Spinal cord (tissue), 10 donors: ENCODE measurements around the gene NCAPD3. TPM values are rescaled to one million over a fixed set of nuclear protein-coding genes. Genes with fewer than 3 reads are reported as not detected.
"Not testable (repeated sequence)": the region's sequence is repeated elsewhere in the genome, so short reads cannot be mapped to it uniquely, and the experiment has no call there.

Experiments
- DNase-seq, 6 donors: peaks; one replicate each; pipeline versions ENCODE4 v3.0.0 to v3.0.0-alpha.2; 2013 to 2015; ENCODE audit warnings: low spot score in 6 of 6, low read depth in 4 of 6
- H3K27ac ChIP-seq: one replicate; pipeline ENCODE4 v1.5.1; 2013; ENCODE audit warnings: low read depth, low read length, control low read depth
- H3K27me3 ChIP-seq: one replicate; pipeline ENCODE4 v1.6.1; 2013; ENCODE audit warnings: low read length; ENCODE audit not compliant: control insufficient read depth, insufficient read depth
- H3K36me3 ChIP-seq: one replicate; pipeline ENCODE4 v1.6.1; 2013; ENCODE audit warnings: low read length; ENCODE audit not compliant: control insufficient read depth, insufficient read depth
- H3K4me1 ChIP-seq: one replicate; pipeline ENCODE4 v1.6.1; 2013; ENCODE audit warnings: low read length; ENCODE audit not compliant: control insufficient read depth, insufficient read depth
- H3K4me3 ChIP-seq: one replicate; pipeline ENCODE4 v1.5.1; 2013; ENCODE audit warnings: low read depth, low read length, control low read depth
- H3K9me3 ChIP-seq: one replicate; pipeline ENCODE4 v1.6.1; 2013; ENCODE audit warnings: low read length; ENCODE audit not compliant: control insufficient read depth, insufficient read depth
- WGBS: methylation state at CpG from one replicate; pipeline ENCODE4 v1.1.5; 2013; ENCODE audit warnings: missing lambda C conversion rate; ENCODE audit not compliant: insufficient coverage; 5-methylcytosine and 5-hydroxymethylcytosine counted together
- polyA plus RNA-seq, 2 donors: library from polyadenylated mRNA; unstranded; fragments of 120-200 nt; gene quantifications; one replicate each; pipeline ENCODE4 v1.2.1, GENCODE V29; 2013; ENCODE audit not compliant: insufficient read length in 2 of 2
- total RNA-seq, 2 donors: library from RNA; depleted of rRNA in 1 of 2; stranded (reverse); fragments of 120-200 nt in 1 of 2; fragments of >200 nt in 1 of 2; gene quantifications; one replicate each; pipeline versions ENCODE4 v1.2.3 to v1.2.4, GENCODE V29; 2013 to 2014
- donor health status: healthy.

The NCAPD3 gene
- total and polyA plus RNA-seq, 4 donors, result 18.8 to 23.0 (median 21.8) TPM

DNA sequence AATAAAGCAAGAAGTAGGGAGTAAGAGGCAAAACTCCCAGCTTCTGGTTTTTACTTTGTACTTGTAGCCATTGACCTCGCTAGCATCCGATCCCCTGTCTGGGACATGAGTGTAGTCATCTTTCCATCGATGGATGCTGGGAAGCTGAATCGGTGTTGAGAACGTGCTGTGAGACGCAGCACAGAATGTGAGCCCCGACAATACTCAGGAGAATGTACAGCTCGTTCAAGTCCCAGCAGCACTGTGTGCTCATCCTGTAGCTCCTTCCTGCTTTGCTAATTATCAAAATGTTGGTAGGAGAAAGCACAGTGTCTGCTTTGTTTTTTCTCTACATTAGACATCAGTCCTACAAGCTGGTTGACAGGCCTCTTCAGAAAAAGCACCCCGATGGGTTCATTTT lies 98.3 kb downstream of the NCAPD3 start:
- WGBS, result 35% methylated on average over 9 of the region's 9 CpGs
- H3K4me1 ChIP-seq, result peaks cover 10% of the 10 kb centered on the region
- no peaks in the 10 kb centered on the region for H3K27me3 ChIP-seq
- no peaks in the 10 kb centered on the region for H3K36me3 ChIP-seq
- no peak overlapping the region for H3K27ac ChIP-seq
- DNase-seq, result peak in 2 of 6 donors; percentile 24 to 68
- H3K4me3 ChIP-seq, result no peak overlapping the region
- H3K9me3 ChIP-seq, result no peaks in the 10 kb centered on the region

DNA sequence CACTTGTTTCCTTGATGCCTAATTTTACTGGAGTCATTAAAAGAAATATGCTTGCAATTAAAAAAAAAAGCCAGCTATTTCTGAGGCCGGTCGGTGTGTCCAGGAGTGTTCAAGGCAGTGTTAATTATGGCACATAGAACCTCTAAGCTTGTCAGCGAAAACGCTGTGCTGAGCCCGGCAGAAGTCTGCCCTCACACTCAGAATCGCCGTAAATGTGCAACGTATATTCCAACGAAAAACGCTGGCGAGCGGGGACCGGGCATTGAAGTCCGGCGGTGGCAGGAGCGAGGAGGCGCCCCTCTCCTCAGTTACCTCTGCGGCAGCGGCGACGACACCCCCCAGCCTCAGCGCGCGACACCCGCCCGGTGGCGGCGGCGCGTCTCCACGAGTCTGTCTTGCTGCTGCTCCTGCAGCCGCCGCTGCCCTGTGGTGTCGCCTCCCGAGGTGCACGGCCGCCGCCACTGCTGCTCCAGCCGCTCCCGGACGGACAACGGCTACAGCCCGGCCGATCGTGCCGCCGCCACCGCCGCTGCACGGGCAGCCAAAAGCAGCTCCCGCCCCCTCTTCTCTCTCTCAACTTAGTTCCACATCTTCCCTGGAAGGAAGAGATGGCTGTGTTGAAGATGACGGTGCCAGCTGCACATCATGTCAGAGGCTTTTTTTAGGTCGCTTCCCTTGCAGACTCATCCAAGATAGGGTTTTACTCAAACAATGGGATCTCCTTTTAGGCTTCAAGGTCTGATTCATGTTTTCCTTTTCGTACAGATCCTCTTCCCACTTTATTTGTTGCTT lies 98.9 kb downstream of the NCAPD3 start:
- peaks cover 13% of the 10 kb centered on the region for H3K4me1 ChIP-seq
- 2% methylated on average over 40 of the region's 54 CpGs for WGBS
- H3K27me3 ChIP-seq, result no peaks in the 10 kb centered on the region
- H3K4me3 ChIP-seq, result peak overlapping the region; percentile 37
- no peaks in the 10 kb centered on the region for H3K9me3 ChIP-seq
- H3K36me3 ChIP-seq, result no peaks in the 10 kb centered on the region
- no peak overlapping the region for H3K27ac ChIP-seq
- DNase-seq, result peak in 3 of 6 donors; percentile 24 to 78 (median 66)

DNA sequence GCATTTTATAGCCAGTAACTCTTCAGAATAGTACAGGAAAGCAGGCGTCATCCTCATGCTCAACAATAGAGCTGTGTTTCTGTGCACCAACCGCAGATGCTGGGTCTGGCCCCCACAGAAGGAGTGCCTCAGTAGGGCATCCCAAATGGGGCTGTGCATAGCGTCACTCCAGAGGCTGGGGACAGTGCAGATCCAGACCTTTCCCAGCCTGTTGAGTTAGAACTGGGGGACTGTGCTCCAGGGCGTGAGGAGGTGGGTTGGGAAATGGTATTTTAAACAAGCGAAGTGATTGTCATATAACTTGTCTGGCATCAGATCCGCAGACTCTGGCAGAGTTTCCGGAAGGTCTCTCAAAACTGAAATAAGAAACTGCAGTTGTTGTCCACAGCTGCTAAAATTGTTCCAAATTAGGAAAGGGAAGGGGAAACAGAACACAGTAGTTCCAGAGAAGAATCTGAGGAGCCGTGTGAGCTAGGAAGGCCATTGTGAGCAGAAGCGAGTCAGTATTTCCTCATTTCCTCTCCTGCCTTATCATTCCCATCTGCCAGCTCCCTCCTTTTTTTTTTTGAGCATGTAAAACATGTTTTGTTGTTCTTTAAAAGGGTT lies 102.7 kb downstream of the NCAPD3 start:
- peak overlapping the region; percentile 75 for H3K27ac ChIP-seq
- H3K36me3 ChIP-seq, result no peaks in the 10 kb centered on the region
- H3K4me1 ChIP-seq, result peaks cover 16% of the 10 kb centered on the region
- no peaks in the 10 kb centered on the region for H3K9me3 ChIP-seq
- no peak overlapping the region for H3K4me3 ChIP-seq
- peak in 2 of 6 donors; percentile 39 to 53 for DNase-seq
- no peaks in the 10 kb centered on the region for H3K27me3 ChIP-seq
- 52% methylated on average over 7 of the region's 9 CpGs for WGBS

DNA sequence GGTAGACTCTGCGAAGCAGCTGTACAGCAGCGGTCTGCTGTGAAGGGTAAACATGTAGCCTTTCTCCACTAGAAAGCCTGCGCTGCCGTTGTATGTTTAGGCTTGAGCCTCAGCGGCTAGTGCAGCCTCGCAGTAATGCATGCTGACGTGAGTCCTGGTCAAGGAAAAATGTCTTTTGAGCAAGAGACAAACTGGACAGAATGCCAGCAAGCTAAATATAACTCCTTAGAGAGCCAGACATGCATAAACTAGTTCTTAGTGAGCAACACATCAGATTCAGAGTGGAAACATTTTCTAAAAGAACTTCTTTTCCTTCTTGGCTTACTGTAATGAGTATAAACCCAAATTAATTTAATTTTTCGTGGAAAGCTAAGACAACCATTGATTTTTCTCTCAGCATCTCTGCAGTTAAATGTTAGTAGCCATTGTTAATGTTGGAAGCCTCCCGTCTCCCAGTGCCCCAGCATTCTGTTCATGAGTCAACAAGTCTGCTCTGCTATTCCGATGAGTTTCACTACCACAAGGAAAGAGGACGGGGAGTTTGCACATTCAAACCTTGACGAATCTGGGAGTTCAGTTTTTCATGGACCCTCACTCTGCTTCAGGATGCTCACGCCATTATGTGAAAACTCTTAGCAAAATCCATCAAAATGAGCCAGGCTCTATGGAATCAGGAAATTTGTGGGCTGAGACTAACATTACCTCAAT lies 103.5 kb downstream of the NCAPD3 start:
- Histone ChIP-seq H3K27ac (peak overlapping the region; percentile 75), H3K4me1 (peaks cover 16% of the 10 kb centered on the region), H3K9me3 (no peaks in the 10 kb centered on the region), H3K4me3 (no peak overlapping the region), H3K27me3 (no peaks in the 10 kb centered on the region), H3K36me3 (no peaks in the 10 kb centered on the region)
- DNase-seq, result peak in 3 of 6 donors; percentile 58 to 87 (median 76)
- 20% methylated on average over 9 of the region's 13 CpGs for WGBS

DNA sequence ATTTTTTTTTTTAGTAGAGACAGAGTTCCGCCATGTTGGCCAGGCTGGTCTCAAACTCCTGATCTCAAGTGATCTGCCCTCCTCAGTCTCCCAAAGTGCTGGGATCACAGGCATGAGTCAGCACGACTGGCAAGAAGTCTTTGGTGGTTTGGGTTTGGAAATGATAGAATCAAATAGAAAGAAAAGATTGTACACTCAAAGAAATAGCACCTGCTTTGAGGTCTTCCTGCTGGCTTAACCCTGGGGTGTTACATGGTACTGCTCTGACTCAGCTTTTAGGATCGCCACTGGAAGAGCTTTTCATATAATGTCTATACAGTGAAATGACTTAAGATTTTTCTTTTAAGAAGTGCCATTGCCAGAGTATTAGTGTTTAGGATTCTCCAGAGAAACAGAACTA lies 104.7 kb downstream of the NCAPD3 start:
- peaks cover 11% of the 10 kb centered on the region for H3K4me1 ChIP-seq
- no peaks in the 10 kb centered on the region for H3K9me3 ChIP-seq
- DNase-seq, result no peak
- peak overlapping the region; percentile 75 for H3K27ac ChIP-seq
- no CpG with 5 or more reads among the region's 3 CpGs for WGBS
- H3K4me3 ChIP-seq, result no peak overlapping the region
- H3K36me3 ChIP-seq, result no peaks in the 10 kb centered on the region
- no peaks in the 10 kb centered on the region for H3K27me3 ChIP-seq

DNA sequence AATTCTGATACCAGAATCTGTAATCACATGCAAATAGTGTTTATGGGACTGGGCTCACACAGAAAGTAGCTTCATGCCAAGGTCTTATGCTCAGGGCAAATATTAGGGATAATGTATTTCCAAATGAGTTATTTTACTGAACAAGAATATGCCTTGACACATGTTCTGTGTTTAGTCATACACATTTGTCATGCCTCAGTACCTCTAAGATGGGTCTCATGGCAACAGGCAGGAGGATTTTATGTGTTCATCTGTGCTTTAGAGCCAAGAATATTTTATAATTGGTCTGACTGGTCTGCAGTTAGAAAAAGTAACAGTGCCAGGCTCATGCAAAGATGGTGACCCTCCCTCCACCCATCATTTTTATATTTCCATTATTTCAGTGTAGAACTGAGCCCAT lies 105.8 kb downstream of the NCAPD3 start:
- peak in 1 of 6 donors; percentile 74 for DNase-seq
- Histone ChIP-seq H3K27ac (no peak overlapping the region), H3K9me3 (no peaks in the 10 kb centered on the region), H3K4me3 (no peak overlapping the region), H3K36me3 (no peaks in the 10 kb centered on the region), H3K27me3 (no peaks in the 10 kb centered on the region), H3K4me1 (peaks cover 11% of the 10 kb centered on the region)

DNA sequence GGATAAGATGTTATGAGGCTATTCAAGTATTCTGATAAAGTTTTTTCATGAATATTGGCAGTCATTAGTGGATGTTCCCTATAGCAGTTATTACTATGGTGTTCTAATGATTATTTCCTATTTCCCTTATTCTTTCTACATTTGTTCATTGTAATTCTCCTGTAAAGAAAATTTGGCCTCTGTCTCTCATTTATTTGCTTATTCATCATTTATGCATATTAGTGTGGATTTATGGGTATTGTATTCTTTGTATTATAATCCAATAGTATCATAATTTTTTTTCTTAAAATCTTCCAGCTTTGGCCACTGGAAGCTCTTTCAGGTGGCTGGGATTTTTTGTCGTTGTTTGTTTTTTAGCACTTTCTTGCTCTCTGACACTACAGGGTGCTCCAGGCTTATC lies 107.6 kb downstream of the NCAPD3 start:
- H3K36me3 ChIP-seq, result no peaks in the 10 kb centered on the region
- no peaks in the 10 kb centered on the region for H3K27me3 ChIP-seq
- DNase-seq, result no peak
- no peak overlapping the region for H3K27ac ChIP-seq
- peaks cover 11% of the 10 kb centered on the region for H3K4me1 ChIP-seq
- no CpG with 5 or more reads among the region's 1 CpG for WGBS
- H3K4me3 ChIP-seq, result no peak overlapping the region
- no peaks in the 10 kb centered on the region for H3K9me3 ChIP-seq

DNA sequence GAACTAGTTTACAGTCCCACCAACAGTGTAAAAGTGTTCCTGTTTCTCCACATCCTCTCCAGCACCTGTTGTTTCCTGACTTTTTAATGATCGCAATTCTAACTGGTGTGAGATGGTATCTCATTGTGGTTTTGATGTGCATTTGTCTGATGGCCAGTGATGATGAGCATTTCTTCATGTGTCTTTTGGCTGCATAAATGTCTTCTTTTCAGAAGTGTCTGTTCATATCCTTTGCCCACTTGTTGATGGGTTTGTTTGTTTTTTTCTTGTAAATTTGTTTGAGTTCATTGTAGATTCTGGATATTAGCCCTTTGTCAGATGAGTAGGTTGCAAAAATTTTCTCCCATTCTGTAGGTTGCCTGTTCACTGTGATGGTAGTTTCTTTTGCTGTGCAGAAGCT lies 110.0 kb downstream of the NCAPD3 start:
- no CpG with 5 or more reads among the region's 1 CpG for WGBS
- not testable (repeated sequence) for H3K4me3 ChIP-seq

DNA sequence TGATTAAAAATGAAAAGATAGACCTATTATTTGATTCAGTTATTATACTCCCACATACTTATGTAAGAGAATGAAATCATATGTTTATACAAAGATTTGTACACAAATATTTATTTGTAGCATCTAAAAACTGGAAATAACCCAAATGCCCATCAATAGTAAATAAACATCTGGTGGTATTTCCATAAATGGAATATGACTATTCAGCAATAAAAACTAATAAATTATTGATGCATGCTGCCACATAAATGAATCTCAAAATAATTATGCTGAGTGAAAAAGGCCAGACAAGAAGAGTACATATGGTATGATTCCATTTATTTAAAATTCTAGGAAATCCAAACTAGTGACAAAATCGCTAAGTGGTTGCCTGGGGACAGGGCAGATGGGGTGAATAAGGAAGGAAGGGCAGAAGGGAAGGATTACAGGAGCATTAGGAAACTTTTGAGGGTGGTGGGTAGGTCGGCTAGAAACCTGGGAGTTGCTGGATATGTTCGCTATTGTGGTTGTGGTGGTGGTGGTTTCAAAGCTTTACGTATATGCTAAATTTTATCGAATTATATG lies 113.4 kb downstream of the NCAPD3 start:
- Histone ChIP-seq H3K4me1 (no peaks in the 10 kb centered on the region), H3K9me3 (peaks cover 6% of the 10 kb centered on the region), H3K27me3 (no peaks in the 10 kb centered on the region), H3K27ac (no peak overlapping the region), H3K36me3 (no peaks in the 10 kb centered on the region), H3K4me3 (no peak overlapping the region)
- 96% methylated on average over 2 of the region's 5 CpGs for WGBS
- DNase-seq, result no peak

More for the DNA sequence above, 110.0 kb downstream of the NCAPD3 start:
- not testable (repeated sequence) for H3K27ac ChIP-seq, H3K27me3 ChIP-seq, H3K4me1 ChIP-seq, H3K36me3 ChIP-seq, H3K9me3 ChIP-seq, DNase-seq
